ENCODE measurements around the gene DLEC1. TPM values are rescaled to one million over a fixed set of nuclear protein-coding genes. Genes with fewer than 3 reads are reported as not detected.

DLEC1 gene
- polyA plus RNA-seq, 3 donors, result 0.22 to 0.71 (median 0.34) TPM

DNA sequence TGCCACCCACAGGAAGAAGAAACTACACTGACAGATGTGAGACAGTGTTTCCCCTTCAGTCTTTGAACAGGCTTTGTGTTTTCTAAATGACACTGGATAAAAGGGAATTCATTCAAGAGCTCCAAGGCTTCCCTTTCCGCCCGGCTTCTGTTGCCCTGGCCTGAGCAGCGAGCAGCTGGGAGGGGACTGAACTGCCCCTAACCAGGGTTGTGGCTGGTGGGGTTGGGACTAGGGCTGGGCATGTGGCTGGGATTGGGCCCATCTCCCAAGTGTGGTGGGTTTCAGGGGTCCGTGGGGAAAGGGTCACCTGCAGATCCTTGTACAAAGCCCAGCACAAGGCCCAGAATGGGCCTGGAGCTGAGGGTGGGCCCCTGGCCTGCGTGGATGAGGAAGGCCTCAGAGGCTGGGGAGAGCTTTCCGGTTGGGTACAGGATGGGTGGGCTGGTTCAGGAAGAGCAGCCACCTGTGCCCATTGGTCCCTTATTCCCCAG lies 38.0 kb upstream of the DLEC1 start:
- no peak overlapping the region for H3K27ac ChIP-seq (ENCODE audit: low read depth, low read length)
- 95 to 98% (median 96%) methylated on average over 6 of the region's 6 CpGs for WGBS, 3 donors

DNA sequence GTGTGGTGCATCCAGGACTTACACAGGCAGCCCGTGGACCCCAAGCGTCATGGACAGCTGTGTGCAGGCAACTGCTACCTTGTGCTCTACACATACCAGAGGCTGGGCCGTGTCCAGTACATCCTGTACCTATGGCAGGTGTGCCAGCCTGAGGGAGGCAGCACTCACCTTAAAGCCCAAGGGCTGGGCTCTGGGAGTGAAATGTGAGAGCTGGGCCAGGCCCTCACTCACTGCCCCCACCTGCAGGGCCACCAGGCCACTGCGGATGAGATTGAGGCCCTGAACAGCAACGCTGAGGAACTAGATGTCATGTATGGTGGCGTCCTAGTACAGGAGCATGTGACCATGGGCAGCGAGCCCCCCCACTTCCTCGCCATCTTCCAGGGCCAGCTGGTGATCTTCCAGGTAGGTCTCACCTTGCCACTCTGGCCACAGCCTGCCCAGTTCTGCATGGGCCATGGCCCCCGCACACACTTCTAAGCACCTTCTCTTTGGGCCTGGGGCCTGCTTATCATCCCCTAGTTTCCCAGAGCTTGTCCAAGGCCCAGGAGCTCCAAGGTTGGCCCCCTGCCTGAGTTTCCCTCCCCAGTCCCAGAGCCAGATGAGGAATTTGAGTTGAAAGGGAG lies 37.4 kb upstream of the DLEC1 start:
- no peak overlapping the region for H3K27ac ChIP-seq (ENCODE audit: low read depth, low read length)
- WGBS, 3 donors, result 74 to 93% (median 88%) methylated on average over 9 of the region's 9 CpGs

DNA sequence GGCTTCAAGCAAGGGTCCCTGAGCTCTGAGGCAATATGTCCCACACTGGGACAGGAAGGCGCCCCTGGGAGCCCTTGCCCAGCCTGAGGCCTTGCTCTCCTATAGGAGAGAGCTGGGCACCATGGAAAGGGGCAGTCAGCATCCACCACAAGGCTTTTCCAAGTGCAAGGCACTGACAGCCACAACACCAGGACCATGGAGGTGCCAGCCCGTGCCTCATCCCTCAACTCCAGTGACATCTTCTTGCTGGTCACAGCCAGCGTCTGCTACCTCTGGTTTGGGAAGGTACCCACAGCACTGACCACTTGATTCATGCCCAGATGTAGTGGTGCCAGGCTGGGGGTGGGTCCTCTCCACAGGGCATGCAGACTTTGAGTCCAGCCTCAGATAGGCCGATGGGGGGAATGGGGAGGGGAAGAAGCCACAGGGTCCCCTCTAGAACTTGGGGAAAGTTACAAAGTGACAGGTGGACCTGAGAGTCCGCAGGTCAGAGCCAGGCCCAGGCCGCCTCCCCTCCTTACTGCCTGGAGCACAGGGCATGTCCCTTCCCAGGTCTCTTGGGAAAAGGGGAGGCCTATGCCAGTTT lies 36.6 kb upstream of the DLEC1 start:
- WGBS, 3 donors, result 92 to 93% (median 92%) methylated on average over 6 of the region's 6 CpGs
- H3K27ac ChIP-seq (ENCODE audit: low read depth, low read length), result no peak overlapping the region

DNA sequence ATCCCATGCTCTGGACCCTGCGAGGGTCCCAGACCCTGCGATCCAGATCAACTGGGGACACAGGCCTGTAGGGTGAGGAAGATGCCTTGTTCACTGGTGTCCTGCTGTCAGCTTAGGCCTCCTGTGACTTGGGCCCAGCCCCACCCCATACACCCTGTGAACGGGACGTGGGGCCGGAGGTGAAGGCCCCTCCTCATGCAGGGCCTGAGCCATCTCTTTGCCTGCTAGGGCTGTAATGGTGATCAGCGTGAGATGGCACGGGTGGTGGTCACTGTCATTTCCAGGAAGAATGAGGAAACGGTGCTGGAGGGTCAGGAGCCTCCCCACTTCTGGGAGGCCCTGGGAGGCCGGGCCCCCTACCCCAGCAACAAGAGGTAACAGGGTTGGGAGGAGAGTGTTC lies 36.1 kb upstream of the DLEC1 start:
- 76 to 88% (median 84%) methylated on average over 9 of the region's 9 CpGs for WGBS, 3 donors
- H3K27ac ChIP-seq (ENCODE audit: low read depth, low read length), result no peak overlapping the region

DNA sequence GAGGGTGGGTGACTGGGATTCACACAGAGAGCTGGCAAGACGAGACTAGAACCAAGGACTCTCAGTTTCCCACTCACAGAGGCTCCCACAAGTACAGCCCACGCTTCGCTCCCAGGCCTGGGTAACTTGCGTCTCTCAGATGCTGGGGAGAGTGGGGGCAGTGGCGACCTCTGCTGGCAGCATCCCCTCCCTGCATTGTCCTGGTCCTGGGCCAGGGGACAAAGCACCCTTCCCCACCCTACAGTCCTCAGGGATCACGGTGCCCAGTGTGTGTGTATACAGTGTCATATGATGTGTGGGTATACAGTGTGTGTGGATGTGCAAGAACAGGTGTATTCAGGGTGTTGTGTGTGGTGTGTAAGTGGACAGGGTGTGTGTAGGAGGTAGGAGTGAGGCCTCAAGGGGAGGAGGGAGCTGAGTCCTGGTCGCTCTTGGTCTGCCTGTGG lies 35.6 kb upstream of the DLEC1 start:
- WGBS, 3 donors, result 34 to 57% (median 36%) methylated on average over 7 of the region's 7 CpGs

DNA sequence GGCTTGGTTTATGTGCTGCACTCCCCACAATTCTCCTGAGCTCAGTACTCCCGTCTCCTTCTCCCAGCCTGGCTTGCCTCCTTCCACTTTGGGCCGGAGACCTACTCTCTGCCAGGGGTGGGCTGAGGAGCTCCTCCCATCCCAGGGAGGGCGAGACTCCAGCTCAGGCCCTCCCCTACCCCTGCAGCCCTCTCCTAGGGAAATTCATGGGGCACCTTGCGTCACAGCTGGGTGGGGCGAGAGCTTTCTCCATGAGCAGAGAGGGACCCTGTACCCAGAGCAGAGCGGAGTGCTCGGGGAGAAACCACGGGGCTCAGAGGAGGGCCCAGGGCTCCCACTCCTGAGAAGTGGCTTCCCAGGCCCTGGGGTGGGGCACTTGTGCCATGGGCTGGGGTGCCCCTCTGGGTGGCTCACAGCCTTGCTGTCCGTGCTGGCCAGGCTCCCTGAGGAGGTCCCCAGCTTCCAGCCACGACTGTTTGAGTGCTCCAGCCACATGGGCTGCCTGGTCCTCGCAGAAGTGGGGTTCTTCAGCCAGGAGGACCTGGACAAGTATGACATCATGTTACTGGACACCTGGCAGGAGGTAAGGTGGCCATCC lies 35.1 kb upstream of the DLEC1 start:
- 74 to 82% (median 78%) methylated on average over 11 of the region's 11 CpGs for WGBS, 3 donors
- H3K27ac ChIP-seq (ENCODE audit: low read depth, low read length), result no peak overlapping the region

More for the DNA sequence above, 35.6 kb upstream of the DLEC1 start:
- no peak overlapping the region for H3K27ac ChIP-seq (ENCODE audit: low read depth, low read length)

DNA sequence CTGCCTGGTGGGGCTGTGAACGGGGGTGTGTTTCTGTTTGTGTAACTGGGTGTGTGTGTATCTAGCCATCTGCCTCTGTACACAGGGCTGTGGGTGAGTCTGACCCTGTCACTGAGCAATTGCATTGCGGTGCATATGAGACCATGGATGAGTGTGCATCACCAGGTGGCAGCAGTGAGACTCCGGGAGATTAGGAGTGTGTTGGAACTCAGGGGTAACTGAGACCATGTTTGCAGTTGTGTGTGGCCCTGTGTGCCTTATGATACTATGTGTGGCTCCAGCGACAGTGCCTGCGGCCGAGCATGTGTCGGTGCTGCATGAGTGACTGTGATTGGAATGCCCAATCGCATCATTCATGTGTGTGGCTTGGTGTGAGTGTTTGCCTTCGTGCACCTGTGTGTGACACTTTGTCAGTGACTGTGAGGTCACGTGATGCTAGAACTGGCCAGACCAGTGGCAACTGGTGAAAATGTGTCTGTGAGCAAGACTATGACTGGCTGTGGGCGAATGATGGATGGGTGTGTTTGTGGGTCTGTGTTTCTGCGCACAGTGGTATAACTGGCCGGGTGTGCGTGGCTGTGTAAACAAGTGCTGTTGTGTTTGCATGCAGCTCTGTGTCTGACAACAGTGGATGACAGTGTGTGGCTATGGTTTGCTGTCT lies 34.5 kb upstream of the DLEC1 start:
- 25 to 82% (median 66%) methylated on average over 14 of the region's 14 CpGs for WGBS, 3 donors
- H3K27ac ChIP-seq (ENCODE audit: low read depth, low read length), result no peak overlapping the region

DNA sequence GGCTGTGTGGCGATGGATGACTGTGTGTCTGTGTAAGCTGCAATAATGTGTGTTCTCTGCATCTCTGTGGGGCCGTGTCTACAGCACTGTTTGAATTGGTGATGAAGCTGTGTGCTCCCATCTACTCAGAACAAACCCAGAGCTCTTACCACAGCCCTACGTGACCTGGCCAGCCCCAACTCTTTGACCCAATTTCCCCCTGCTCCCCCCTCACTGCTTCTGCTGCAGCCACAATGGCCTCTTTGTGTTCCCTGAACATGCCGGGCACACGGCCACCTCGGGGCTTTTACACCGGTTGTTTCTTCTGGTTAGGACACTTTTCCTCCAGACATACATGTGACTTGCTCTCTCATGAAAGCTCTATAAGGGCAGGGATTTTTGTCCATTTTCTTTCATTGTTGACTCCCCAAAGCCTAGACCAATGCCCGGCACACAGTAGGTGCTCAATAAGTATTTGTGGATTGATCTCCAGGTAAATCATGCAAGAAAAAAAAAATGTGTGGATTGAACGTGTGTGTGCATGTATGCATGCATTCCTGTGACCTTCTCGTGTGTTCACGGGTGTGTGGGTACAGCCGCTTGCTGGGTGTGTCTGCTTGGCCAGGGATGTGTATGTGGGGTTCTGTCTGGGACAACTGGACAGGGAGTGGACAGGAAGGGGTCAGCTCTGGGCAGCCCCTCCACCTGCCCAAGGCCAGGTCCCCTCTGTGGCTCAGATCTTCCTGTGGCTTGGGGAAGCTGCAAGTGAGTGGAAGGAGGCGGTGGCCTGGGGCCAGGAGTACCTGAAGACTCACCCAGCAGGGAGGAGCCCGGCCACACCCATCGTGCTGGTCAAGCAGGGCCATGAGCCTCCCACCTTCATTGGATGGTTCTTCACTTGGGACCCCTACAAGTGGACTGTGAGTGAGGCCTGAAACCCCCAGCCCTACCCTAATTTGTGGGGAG lies 33.7 kb upstream of the DLEC1 start:
- H3K27ac ChIP-seq (ENCODE audit: low read depth, low read length), result no peak overlapping the region
- 60 to 82% (median 81%) methylated on average over 15 of the region's 15 CpGs for WGBS, 3 donors

DNA sequence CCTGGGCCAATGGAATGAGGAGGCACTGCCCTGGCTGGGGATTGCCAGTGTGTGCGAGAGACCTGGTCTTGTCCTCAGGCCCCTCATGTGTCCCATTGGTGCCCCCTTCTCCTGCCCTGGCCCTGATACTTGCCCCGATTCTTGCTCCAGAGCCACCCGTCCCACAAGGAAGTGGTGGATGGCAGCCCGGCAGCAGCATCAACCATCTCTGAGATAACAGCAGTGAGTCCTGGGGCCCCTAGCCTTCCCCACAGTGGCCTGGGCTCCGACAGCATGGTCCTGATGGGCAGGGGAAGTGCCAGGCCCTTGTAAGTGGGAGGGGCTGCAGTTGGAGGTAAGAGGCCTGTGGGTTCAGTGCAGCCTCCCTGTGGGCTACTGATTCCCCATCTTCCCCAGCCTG lies 33.0 kb upstream of the DLEC1 start:
- H3K27ac ChIP-seq (ENCODE audit: low read depth, low read length), result no peak overlapping the region
- WGBS, 3 donors, result 79 to 94% (median 89%) methylated on average over 5 of the region's 5 CpGs

DNA sequence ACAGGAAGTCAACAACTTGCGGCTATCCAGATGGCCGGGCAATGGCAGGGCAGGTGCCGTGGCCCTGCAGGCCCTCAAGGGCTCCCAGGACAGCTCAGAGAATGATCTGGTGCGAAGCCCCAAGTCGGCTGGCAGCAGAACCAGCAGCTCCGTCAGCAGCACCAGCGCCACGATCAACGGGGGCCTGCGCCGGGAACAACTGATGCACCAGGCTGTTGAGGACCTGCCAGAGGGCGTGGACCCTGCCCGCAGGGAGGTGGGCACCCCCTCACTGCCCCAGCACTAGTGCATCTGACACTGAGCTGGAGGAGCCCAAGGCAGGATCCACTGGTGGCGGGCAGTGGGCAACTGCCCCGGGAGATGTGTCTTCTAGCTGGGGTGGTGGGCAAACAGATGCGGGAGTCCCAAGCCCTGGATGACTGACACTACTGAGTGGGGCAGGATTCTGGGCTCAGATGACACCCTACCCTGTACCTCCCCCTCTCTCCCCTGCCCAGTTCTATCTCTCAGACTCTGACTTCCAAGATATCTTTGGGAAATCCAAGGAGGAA lies 32.5 kb upstream of the DLEC1 start:
- H3K27ac ChIP-seq (ENCODE audit: low read depth, low read length), result no peak overlapping the region
- WGBS, 3 donors, result 84 to 94% (median 94%) methylated on average over 16 of the region's 16 CpGs

DNA sequence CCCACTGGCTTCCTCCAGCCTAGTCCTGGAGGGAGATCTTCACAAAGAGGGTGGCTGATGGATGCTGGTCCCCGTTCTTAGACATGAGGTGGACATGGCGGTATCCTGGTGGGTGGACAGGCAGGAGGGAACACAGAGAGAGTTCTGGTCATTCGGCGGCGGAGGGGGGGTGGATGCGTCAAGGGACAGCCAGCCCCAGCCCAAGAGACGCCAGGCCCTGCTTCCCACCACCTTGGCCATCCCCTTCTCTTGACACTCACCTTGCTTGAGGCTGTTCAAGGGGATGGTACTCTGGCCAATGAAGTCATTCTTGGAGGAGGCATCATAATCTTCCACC lies 31.3 kb upstream of the DLEC1 start:
- whole genome bisulfite sequencing, 3 donors, result 96 to 98% (median 96%) methylated on average over 7 of the region's 7 CpGs
- H3K27ac ChIP-seq (ENCODE audit: low read depth, low read length), result no peak overlapping the region

DNA sequence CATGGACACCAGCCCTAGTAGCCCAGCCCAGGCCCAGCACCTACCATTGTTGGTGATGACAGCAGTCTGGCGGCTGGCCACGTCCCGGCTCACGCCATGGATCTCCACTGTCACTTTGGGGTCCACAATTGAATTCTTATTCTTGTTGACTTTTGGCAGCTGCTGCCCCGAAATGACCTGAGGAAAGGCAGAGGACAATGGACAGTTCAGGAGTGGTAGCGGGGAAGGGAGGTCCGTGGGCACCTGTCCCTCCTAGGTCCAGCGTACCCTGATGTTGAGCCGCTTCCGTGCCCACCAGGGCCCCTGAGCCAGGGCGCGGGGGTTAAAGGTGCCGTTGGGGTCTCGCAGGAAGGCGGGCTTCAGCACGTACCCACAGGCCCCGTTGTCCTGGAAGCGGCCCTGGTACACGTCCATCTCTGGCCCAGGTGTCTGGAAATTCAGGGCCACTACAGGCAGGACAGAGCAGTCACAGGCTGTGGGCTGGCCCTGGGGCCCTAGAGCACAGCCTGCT lies 30.8 kb upstream of the DLEC1 start:
- no peak overlapping the region for H3K27ac ChIP-seq (ENCODE audit: low read depth, low read length)
- 93 to 96% (median 94%) methylated on average over 19 of the region's 19 CpGs for WGBS, 3 donors

DNA sequence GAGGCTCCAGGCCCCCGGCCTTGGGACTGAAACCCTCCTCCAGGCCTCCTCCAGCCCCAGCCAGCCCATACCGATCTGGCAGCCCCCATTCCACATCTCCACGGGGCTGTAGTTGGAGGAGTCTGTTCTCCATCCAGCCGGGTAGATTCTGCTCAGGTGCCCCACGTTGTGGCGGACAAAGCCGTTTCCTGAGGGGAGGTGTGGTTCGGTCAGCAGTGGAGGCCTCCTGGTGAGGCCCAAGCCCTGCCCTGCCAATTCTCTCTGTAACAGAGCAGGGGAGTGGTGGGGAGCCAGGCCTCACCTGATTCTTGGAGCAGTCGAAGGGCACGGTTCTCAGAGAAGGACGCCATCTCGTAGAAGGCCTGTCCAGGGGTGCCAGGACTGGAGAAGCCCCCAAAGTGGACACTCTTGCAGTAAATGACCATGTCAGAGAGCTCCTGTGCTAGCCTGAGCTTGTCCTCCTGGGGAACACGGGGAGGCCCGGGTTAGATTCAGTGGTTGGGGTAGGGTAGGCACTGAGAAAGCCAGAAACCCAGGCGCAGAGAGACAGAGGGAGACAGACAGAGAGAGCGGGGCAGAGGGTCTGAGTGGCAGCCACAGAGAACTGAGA lies 29.9 kb upstream of the DLEC1 start:
- WGBS, 3 donors, result 80 to 88% (median 87%) methylated on average over 16 of the region's 16 CpGs
- H3K27ac ChIP-seq (ENCODE audit: low read depth, low read length), result no peak overlapping the region

DNA sequence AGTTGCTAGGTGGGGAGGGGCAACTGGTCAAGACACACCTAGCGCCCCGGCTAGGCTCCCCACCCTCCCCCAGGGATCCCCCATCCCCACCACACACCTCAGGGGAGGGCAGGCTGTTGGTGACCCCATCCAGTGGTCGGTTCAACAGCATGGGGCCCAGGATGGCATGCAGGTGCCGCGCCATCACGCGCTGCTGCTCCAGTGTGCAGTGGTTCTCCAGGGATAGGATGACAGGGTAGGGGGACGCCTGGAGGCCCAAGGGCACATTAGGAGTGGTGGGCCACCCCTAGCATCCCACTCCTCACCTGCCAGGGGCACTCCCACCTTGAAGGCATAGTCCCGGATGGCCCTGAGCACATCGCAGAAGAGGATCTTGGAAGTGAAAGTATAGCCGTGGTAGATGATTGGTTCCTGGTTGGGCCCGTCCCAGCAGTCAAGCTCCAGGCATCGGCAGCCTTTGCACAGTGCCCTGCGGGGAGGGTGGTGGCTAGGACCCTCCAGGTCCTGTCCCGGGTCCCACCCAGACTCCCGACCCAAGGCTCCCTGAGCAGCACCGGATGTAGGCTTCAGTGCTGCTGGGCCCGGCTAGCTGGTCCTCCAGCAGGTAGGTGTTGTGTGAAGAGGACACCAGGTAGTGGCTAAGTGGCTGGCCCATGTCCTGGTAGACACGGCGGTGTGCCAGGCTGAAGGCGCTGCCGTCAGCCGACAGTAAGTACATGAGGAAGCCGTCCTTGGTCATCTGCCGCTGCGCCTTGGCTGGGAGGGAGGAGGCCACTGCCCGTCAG lies 29.0 kb upstream of the DLEC1 start:
- no peak overlapping the region for H3K27ac ChIP-seq (ENCODE audit: low read depth, low read length)
- WGBS, 3 donors, result 86 to 94% (median 90%) methylated on average over 27 of the region's 27 CpGs

DNA sequence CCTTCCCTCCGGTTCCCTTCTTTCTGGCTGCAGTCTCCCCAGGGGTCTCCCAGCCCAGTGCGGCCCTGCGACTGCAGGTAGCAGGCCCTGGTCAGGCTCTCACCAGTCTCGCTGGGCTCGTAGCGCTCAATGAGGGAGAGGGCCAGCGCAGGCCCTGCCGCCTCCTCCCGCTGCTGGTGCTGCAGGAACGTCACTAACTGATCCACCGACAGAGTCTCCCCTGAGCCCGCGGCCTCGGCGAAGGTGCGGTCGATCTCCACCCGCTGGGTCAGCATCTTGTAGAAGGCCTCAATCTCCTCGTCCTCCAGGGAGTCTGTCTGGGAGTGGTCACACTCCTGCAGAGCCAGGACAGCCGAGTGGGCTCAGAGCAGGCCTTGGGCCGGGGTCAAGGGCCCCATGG lies 27.9 kb upstream of the DLEC1 start:
- WGBS, 3 donors, result 90 to 94% (median 93%) methylated on average over 21 of the region's 21 CpGs

DNA sequence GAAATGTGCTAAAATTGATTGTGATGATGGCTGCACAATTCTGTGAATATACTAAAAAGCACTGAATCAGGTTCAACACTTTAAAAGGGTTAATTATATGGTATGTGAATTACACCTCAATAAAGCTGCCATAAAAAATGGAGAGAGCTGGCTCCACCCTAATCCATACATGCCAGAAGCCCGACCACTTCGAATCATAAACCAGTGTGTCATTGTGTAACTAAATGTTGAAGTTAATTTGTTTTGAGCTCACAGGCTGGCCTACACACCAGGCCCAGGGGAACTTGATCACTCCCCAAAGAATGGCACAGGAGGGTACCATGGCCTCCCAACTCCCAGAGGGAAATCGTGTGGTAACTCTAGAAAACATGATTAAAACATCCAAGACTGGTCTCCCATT lies 23.5 kb upstream of the DLEC1 start:
- no peak overlapping the region for H3K27ac ChIP-seq (ENCODE audit: low read depth, low read length)
- 82 to 87% (median 85%) methylated on average over 3 of the region's 3 CpGs for WGBS, 3 donors

More for the DNA sequence above, 27.9 kb upstream of the DLEC1 start:
- H3K27ac ChIP-seq (ENCODE audit: low read depth, low read length), result no peak overlapping the region

DNA sequence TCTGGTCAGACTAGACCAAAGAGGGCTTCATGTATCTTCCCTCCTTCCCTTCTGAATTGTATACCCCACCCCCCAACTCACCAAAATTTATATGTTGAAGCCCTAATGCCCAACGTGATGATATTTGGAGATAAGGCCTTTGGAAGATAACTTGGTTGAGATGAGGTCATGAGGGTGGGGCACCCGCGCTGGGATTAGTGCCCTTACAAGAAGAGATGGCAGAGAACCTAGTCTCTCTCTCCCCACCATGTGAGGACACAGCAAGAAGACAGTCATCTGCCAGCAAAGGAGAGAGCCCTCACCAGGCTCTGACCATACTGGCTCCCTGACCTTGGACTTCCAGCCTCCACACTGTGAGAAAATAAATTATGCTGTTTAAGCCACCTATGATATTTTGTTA lies 23.0 kb upstream of the DLEC1 start:
- 78 to 96% (median 94%) methylated on average over 3 of the region's 3 CpGs for WGBS, 3 donors
- H3K27ac ChIP-seq (ENCODE audit: low read depth, low read length), result no peak overlapping the region
